GM12878 (cell line): Measurements from ENCODE around the gene EEF1B2. TPM values are rescaled to one million over a fixed set of nuclear protein-coding genes. Genes with fewer than 3 reads are reported as not detected.

Experiments used
- ATAC-seq: fragments of 200-7000 bp; cut with Tn5 transposase; 3 replicates; pipeline ENCODE4 v1.9.1; 2020; ENCODE audit warnings: mild to moderate bottlenecking, moderate library complexity
- BruUV-seq: library from RNA; stranded (reverse); fragments of 400-500 nt; replicated peaks from 2 replicates; lab custom pipeline; 2021; lab: Mats Ljungman, UMichigan
- CTCF ChIA-PET: fragments of 300-600 bp; sonication (Branson Sonifier 250); formaldehyde crosslinking; extraction: SDS; loops from one replicate; lab custom pipeline; 2021; ENCODE audit warnings: inconsistent platforms; lab: Yijun Ruan, JAX
- POLR2A ChIA-PET: fragments of 350-600 bp; formaldehyde crosslinking; extraction: SDS; loops from one replicate; lab custom pipeline; 2021; ENCODE audit warnings: inconsistent platforms; lab: Charles Lee
- RAD21 ChIA-PET: fragments of 300-600 bp; sonication (Branson Sonifier 250); formaldehyde crosslinking; loops from one replicate; lab custom pipeline; 2023; ENCODE audit warnings: antibody characterized with exemption; ENCODE audit not compliant: unreplicated experiment; lab: Charles Lee
- SMC1A ChIA-PET: fragments of 300-600 bp; sonication (Branson Sonifier 250); formaldehyde crosslinking; loops from one replicate; lab custom pipeline; 2023; ENCODE audit not compliant: unreplicated experiment, uncharacterized antibody; lab: Charles Lee
- DNase-seq: peaks from one replicate; pipeline ENCODE4 v3.0.0-alpha.2; 2011; ENCODE audit warnings: low read depth, low spot score
- FAIRE-seq: peaks from 3 replicates; lab custom pipeline; 2011; peaks lifted over from hg19 to GRCh38; lab: Jason Lieb, UNC
- H2AFZ ChIP-seq: 2 replicates; pipeline ENCODE4 v1.6.0; 2011; ENCODE audit warnings: low read depth, low read length, control low read depth; ENCODE audit not compliant: control insufficient read depth
- H3K27ac ChIP-seq: 2 replicates; pipeline ENCODE4 v1.5.1; 2011; ENCODE audit warnings: control low read depth; ENCODE audit not compliant: control insufficient read depth, insufficient read depth
- H3K27me3 ChIP-seq, 2 experiments: replicated peaks in 1 of 2; 2 replicates each; pipeline versions ENCODE4 v1.6.0 to v1.6.1; 2011; ENCODE audit warnings: low read length in 1 of 2; ENCODE audit not compliant: control insufficient read depth in 2 of 2, insufficient read depth in 2 of 2
- H3K36me3 ChIP-seq, 2 experiments: 2 replicates each; pipeline ENCODE4 v1.5.1; 2011; ENCODE audit warnings: low read length in 1 of 2; ENCODE audit not compliant: control insufficient read depth in 2 of 2, insufficient read depth in 2 of 2
- H3K4me1 ChIP-seq: 2 replicates; pipeline ENCODE4 v1.6.1; 2011; ENCODE audit warnings: mild to moderate bottlenecking, low read length, moderate library complexity, mixed read lengths; ENCODE audit not compliant: control insufficient read depth, insufficient read depth
- H3K4me2 ChIP-seq: 2 replicates; pipeline ENCODE4 v1.6.0; 2011; ENCODE audit warnings: control low read depth; ENCODE audit not compliant: control insufficient read depth, insufficient read depth
- H3K4me3 ChIP-seq: fragments of 200-600 bp; sonication (generic); 2 replicates; pipeline ENCODE4 v1.5.1; 2016
- H3K79me2 ChIP-seq: 2 replicates; pipeline ENCODE4 v1.6.0; 2011; ENCODE audit warnings: low read length; ENCODE audit not compliant: control insufficient read depth, insufficient read depth
- H3K9ac ChIP-seq: 2 replicates; pipeline ENCODE4 v1.8.0; 2011; ENCODE audit warnings: low read length, control low read depth, mixed read lengths; ENCODE audit not compliant: control insufficient read depth, insufficient read depth
- H3K9me3 ChIP-seq: replicated peaks from 3 replicates; pipeline ENCODE4 v1.5.1; 2011; ENCODE audit warnings: mild to moderate bottlenecking, low read length; ENCODE audit not compliant: control insufficient read depth, insufficient read depth
- H4K20me1 ChIP-seq: 2 replicates; pipeline ENCODE4 v1.6.0; 2011; ENCODE audit not compliant: control insufficient read depth, insufficient read depth
- CBX5 ChIP-seq: sonication (generic); IDR thresholded peaks from 2 replicates; pipeline ENCODE4 v1.6.1; 2016; ENCODE audit warnings: low read depth, moderate library complexity, mild to moderate bottlenecking, inconsistent platforms
- EP300 ChIP-seq, 2 experiments: fragments of 150-350 bp in 1 of 2; IDR thresholded peaks; 2 replicates each; pipeline ENCODE4 v1.6.1; 2011 to 2012; ENCODE audit warnings: low read depth in 2 of 2, low read length in 2 of 2, borderline replicate concordance in 1 of 2, improper control_type of control experiment in 1 of 2, inconsistent platforms in 1 of 2; ENCODE audit not compliant: control insufficient read depth in 1 of 2
- MYC ChIP-seq: IDR thresholded peaks from 2 replicates; pipeline ENCODE4 v1.6.1; 2011; ENCODE audit warnings: mild to moderate bottlenecking, low read length, moderate library complexity, inconsistent platforms; ENCODE audit not compliant: insufficient read depth, insufficient replicate concordance, insufficient read length, severe bottlenecking
- NR2F1 ChIP-seq: fragments of 450-650 bp; conservative IDR thresholded peaks from 2 replicates; pipeline ENCODE4 v1.6.1; 2017; ENCODE audit warnings: mild to moderate bottlenecking
- PML ChIP-seq: IDR thresholded peaks from 2 replicates; pipeline ENCODE4 v1.6.1; 2012; ENCODE audit warnings: low read length, inconsistent platforms
- POU2F2 ChIP-seq: IDR thresholded peaks from 3 replicates; pipeline ENCODE4 v1.6.1; 2011; ENCODE audit warnings: low read depth, mild to moderate bottlenecking, low read length, borderline replicate concordance
- SMAD5 ChIP-seq: IDR thresholded peaks from 2 replicates; pipeline ENCODE4 v1.6.1; 2016; ENCODE audit warnings: antibody characterized with exemption, low read depth
- SMC3 ChIP-seq: IDR thresholded peaks from 2 replicates; pipeline ENCODE4 v1.6.1; 2011; ENCODE audit warnings: low read length, improper control_type of control experiment, borderline replicate concordance
- TBL1XR1 ChIP-seq: IDR thresholded peaks from 2 replicates; pipeline ENCODE4 v1.6.1; 2012; ENCODE audit warnings: low read depth, low read length, improper control_type of control experiment
- USF2 ChIP-seq: IDR thresholded peaks from 2 replicates; pipeline ENCODE4 v1.6.1; 2011; ENCODE audit warnings: low read depth, low read length, improper control_type of control experiment, borderline replicate concordance
- YBX1 ChIP-seq: fragments of 450-650 bp; IDR thresholded peaks from 2 replicates; pipeline ENCODE4 v1.6.1; 2016; ENCODE audit warnings: antibody characterized with exemption
- WGBS: methylation state at CpG from one replicate; pipeline ENCODE4 v1.1.6; 2016; ENCODE audit warnings: low lambda C conversion rate; ENCODE audit not compliant: insufficient replicate concordance, insufficient coverage; ENCODE audit errors: missing lambda C conversion rate; 5-methylcytosine and 5-hydroxymethylcytosine counted together
- in situ Hi-C: fragments of 300-500 bp; cut with MboI; formaldehyde crosslinking; loops from 9 replicates; pipeline ENCODE4 v1.14.3; 2018; ENCODE audit warnings: mixed read lengths
- intact Hi-C: fragments of 100-400 bp; cut with micrococcal nuclease; formaldehyde crosslinking; loops from one replicate; pipeline ENCODE4 v1.14.2; 2022; ENCODE audit not compliant: unreplicated experiment
- polyA plus RNA-seq, 11 experiments: library from polyadenylated mRNA; depleted of rRNA in 4 of 11; unstranded in 6 of 11; stranded (reverse) in 5 of 11; fragments of >200 nt; fragmentation: Nextera tagmentation in 4 of 11; fragmentation: Illumina TruSeq in 1 of 11; extraction: Ambion mirVana in 4 of 11; extraction: Trizol in 1 of 11; gene quantifications; 1 replicate in 1 of 11; 2 replicates in 10 of 11; pipeline versions ENCODE4 v1.2.1 to v1.2.3, GENCODE V29; 2011 to 2016; ENCODE audit warnings: inconsistent platforms in 2 of 11, missing spikeins in 2 of 11, low read depth in 1 of 11
- total RNA-seq, 4 experiments: library from RNA; depleted of rRNA in 3 of 4; stranded (reverse); fragments of >200 nt in 3 of 4; fragmentation: Illumina TruSeq in 1 of 4; extraction: Trizol in 1 of 4; gene quantifications; 2 replicates each; pipeline versions ENCODE4 v1.2.1 to v1.2.3, GENCODE V29; 2013 to 2021
- TF ChIP-seq, protein P1 (sequence below): IDR thresholded peaks from 2 replicates; pipeline ENCODE4 v1.6.1; 2012; ENCODE audit warnings: mild to moderate bottlenecking, low read depth, low read length

EEF1B2 gene
- total and polyA plus RNA-seq, 10 of the 15 experiments (the other 5 are each of a cell fraction or from before 2014, with no cell fraction given): 719 to 2,110 (median 1,232) TPM

- in situ Hi-C loops (no loop called here), intact Hi-C loops (no loop called here)
- FAIRE-seq (no peak), ATAC-seq (no peak), DNase-seq (no peak)
- Histone ChIP-seq H3K4me3 (no peak overlapping the region), H3K27ac (no peak overlapping the region), H3K27me3 (no peaks in the 10 kb centered on the region), H3K36me3 (peaks cover 2 to 13% of the 10 kb centered on the region in 2 experiments; a peak in 3 of 4 replicates), H3K9ac (no peak overlapping the region), H3K4me2 (no peak overlapping the region), H2AFZ (no peak overlapping the region), H3K79me2 (no peaks in the 10 kb centered on the region)
- ChIA-PET POLR2A (interaction anchor here (0.8 kb wide), 1 partner anchor 9 kb away, joined by 6 read pairs; no protein-coding TSS in a partner anchor), CTCF (interaction anchor here (3.0 kb wide), 1 partner anchor 10 kb away, joined by 13 read pairs; no protein-coding TSS in a partner anchor), RAD21 (no interaction called here)
- no TSS peak for BruUV-seq
- TF ChIP-seq TBL1XR1 (no peak), SMAD5 (no peak), CBX5 (no peak), YBX1 (no peak), USF2 (no peak), SMC3 (no peak), EP300 (IDR thresholded peaks at IDR 0.05; ENCODE audit: borderline replicate concordance in 1 of 2, control insufficient read depth in 1 of 2, low read depth in 2 of 2, low read length in 2 of 2) (no peak), NR2F1 (no peak), PML (no peak), MYC (no peak), POU2F2 (no peak)
- TF ChIP-seq, protein P1, sequence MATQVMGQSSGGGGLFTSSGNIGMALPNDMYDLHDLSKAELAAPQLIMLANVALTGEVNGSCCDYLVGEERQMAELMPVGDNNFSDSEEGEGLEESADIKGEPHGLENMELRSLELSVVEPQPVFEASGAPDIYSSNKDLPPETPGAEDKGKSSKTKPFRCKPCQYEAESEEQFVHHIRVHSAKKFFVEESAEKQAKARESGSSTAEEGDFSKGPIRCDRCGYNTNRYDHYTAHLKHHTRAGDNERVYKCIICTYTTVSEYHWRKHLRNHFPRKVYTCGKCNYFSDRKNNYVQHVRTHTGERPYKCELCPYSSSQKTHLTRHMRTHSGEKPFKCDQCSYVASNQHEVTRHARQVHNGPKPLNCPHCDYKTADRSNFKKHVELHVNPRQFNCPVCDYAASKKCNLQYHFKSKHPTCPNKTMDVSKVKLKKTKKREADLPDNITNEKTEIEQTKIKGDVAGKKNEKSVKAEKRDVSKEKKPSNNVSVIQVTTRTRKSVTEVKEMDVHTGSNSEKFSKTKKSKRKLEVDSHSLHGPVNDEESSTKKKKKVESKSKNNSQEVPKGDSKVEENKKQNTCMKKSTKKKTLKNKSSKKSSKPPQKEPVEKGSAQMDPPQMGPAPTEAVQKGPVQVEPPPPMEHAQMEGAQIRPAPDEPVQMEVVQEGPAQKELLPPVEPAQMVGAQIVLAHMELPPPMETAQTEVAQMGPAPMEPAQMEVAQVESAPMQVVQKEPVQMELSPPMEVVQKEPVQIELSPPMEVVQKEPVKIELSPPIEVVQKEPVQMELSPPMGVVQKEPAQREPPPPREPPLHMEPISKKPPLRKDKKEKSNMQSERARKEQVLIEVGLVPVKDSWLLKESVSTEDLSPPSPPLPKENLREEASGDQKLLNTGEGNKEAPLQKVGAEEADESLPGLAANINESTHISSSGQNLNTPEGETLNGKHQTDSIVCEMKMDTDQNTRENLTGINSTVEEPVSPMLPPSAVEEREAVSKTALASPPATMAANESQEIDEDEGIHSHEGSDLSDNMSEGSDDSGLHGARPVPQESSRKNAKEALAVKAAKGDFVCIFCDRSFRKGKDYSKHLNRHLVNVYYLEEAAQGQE: no peak
- TF ChIP-seq, all 136 proteins: peak for 0
- 100% methylated on average over 4 of the region's 4 CpGs for WGBS
- H3K9me3 ChIP-seq: no peaks in the 10 kb centered on the region
- no peaks in the 10 kb centered on the region for H4K20me1 ChIP-seq
- SMC1A ChIA-PET: interaction anchor here (0.6 to 1.2 kb wide), 2 partner anchors 20 to 125 kb away, joined by 3 read pairs; no protein-coding TSS in a partner anchor
- no peaks in the 10 kb centered on the region for H3K4me1 ChIP-seq
Measured at GRCh38 chr2:206143451-206143850, 16.2 kb upstream of the EEF1B2 start.
